SW480 (cell line): Measurements from ENCODE around the gene ANLN.

Experiments used
- DNase-seq: peaks from one replicate; pipeline ENCODE4 v3.0.0-alpha.2; 2016; ENCODE audit warnings: low spot score

The ANLN gene

GRCh38 chr7:36408589-36408988 lies 18.9 kb downstream of the ANLN start:
- DNase-seq, result no peak

- no peak for DNase-seq
Observed at GRCh38 chr7:36409180-36409579, 19.5 kb downstream of the ANLN start.

- DNase-seq, result no peak
Observed at GRCh38 chr7:36415144-36415543, 25.5 kb downstream of the ANLN start.

GRCh38 chr7:36416251-36416650 lies 26.6 kb downstream of the ANLN start:
- DNase-seq, result no peak

- no peak for DNase-seq
Observed at GRCh38 chr7:36420307-36420706, 30.6 kb downstream of the ANLN start.

GRCh38 chr7:36422072-36422471 lies 32.4 kb downstream of the ANLN start:
- no peak for DNase-seq

- DNase-seq, result no peak
Observed at GRCh38 chr7:36423633-36424032, 34.0 kb downstream of the ANLN start.

- no peak for DNase-seq
Observed at GRCh38 chr7:36430186-36430585, 40.5 kb downstream of the ANLN start.

GRCh38 chr7:36430881-36431280 lies 41.2 kb downstream of the ANLN start:
- DNase-seq, result no peak

GRCh38 chr7:36438211-36438610 lies 48.5 kb downstream of the ANLN start:
- no peak for DNase-seq

- DNase-seq, result no peak
Observed at GRCh38 chr7:36439624-36440023, 50.0 kb downstream of the ANLN start.

GRCh38 chr7:36440880-36441279 lies 51.2 kb downstream of the ANLN start:
- peak; percentile 50 for DNase-seq

GRCh38 chr7:36441344-36442022 lies 51.8 kb downstream of the ANLN start:
- DNase-seq, result no peak

- no peak for DNase-seq
Observed at GRCh38 chr7:36448781-36449379, 59.2 kb downstream of the ANLN start.

- no peak for DNase-seq
Observed at GRCh38 chr7:36449685-36450084, 60.0 kb downstream of the ANLN start.

- no peak for DNase-seq
Observed at GRCh38 chr7:36453769-36454168, 64.1 kb downstream of the ANLN start.

GRCh38 chr7:36455646-36456045 lies 66.0 kb downstream of the ANLN start:
- no peak for DNase-seq

GRCh38 chr7:36456138-36456537 lies 66.5 kb downstream of the ANLN start:
- no peak for DNase-seq

GRCh38 chr7:36456548-36456947 lies 66.9 kb downstream of the ANLN start:
- DNase-seq, result no peak

GRCh38 chr7:36459236-36459960 lies 69.7 kb downstream of the ANLN start:
- DNase-seq, result no peak

- no peak for DNase-seq
Observed at GRCh38 chr7:36460811-36461429, 71.3 kb downstream of the ANLN start.

GRCh38 chr7:36462551-36463137 lies 73.0 kb downstream of the ANLN start:
- DNase-seq, result no peak

- DNase-seq, result no peak
Observed at GRCh38 chr7:36464271-36464670, 74.6 kb downstream of the ANLN start.
